Hepatocyte (in vitro differentiated cells): ENCODE measurements around the gene RNF144B.

Experiments used
- CTCF ChIP-seq: fragments of 200-600 bp; sonication (generic); IDR thresholded peaks from 2 replicates; pipeline ENCODE4 v1.5.1; 2016; ENCODE audit warnings: antibody characterized with exemption, mild to moderate bottlenecking; ENCODE audit not compliant: poor library complexity
- EZH2 ChIP-seq: fragments of 200-600 bp; sonication (generic); IDR thresholded peaks from 2 replicates; pipeline ENCODE4 v1.6.1; 2016; ENCODE audit warnings: antibody characterized with exemption, mild to moderate bottlenecking, borderline replicate concordance
- EZH2phosphoT487 ChIP-seq: fragments of 200-600 bp; sonication (generic); IDR thresholded peaks from one replicate; pipeline ENCODE4 v1.6.1; 2018; ENCODE audit warnings: antibody characterized with exemption, mild to moderate bottlenecking, low read depth, moderate library complexity; ENCODE audit not compliant: unreplicated experiment, severe bottlenecking

GRCh38 chr6:18465410-18466154 lies 78.4 kb downstream of the RNF144B start:
- TF ChIP-seq CTCF (no peak), EZH2 (no peak), EZH2phosphoT487 (no peak)
